ENCODE results near the gene ZNF575. TPM values are rescaled to one million over a fixed set of nuclear protein-coding genes. Genes with fewer than 3 reads are reported as not detected.
A peak's percentile ranks its signal among the peaks of the same experiment; 100 is the strongest.

Gene ZNF575
- total RNA-seq, 4 donors from 2014 or later = 0.53 to 1.7 (median 1.3) TPM

GRCh38 chr19:43554317-43554895, 21.4 kb downstream of the ZNF575 start:
- no peak for TF ChIP-seq POLR2A (IDR thresholded peaks at IDR 0.05)
- TF ChIP-seq CTCF (IDR thresholded peaks at IDR 0.05) = no peak
- no peaks in the 10 kb centered on the region for H3K9me3 ChIP-seq
- H3K4me3 ChIP-seq = no peak overlapping the region
- no peak for DNase-seq
- peaks cover 0 to 69% (median 0%) of the 10 kb centered on the region in 3 donors for H3K36me3 ChIP-seq
- no peak overlapping the region for H3K27ac ChIP-seq
- no peaks in the 10 kb centered on the region for H3K4me1 ChIP-seq
- H3K27me3 ChIP-seq = no peaks in the 10 kb centered on the region

DNA sequence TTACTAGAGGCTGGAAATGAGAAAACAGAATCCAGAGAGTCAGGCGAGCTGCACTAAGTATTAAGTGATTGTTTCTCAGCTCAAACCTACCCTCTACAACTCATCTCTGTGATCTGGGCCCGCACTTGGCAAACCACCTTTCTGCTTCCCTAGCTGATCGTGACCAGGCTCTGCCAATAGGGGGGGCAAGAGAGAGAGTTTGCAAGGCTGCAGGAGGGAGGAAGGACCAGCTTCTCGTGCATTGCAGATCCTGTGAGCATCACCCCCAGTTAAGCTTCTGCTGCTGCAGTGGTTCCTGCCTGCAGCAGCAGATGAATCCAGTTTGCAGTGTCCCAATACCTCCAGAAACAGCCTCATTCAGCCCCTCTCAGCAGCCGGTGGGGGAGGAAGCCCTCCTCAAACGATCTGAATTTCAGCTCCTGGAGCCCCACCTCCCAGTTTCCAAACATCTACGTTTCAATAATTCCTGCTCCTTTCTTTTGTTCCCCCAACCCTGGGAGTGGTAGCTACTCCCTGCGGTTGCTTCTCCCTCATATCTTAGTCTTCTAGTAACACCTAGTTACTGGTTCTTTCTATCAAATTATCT, 22.3 kb downstream of the ZNF575 start:
- peak; percentile 74 to 91 (median 79) for DNase-seq
- no peaks in the 10 kb centered on the region for H3K27me3 ChIP-seq
- no peaks in the 10 kb centered on the region for H3K4me1 ChIP-seq
- H3K4me3 ChIP-seq = no peak overlapping the region
- no peak overlapping the region for H3K27ac ChIP-seq
- H3K36me3 ChIP-seq = peaks cover 0 to 67% (median 0%) of the 10 kb centered on the region in 3 donors
- TF ChIP-seq CTCF (IDR thresholded peaks at IDR 0.05) (peak in 5 of 6 experiments; percentile 41 to 73 (median 63)), POLR2A (IDR thresholded peaks at IDR 0.05) (no peak)
- no peaks in the 10 kb centered on the region for H3K9me3 ChIP-seq

- no peak for DNase-seq
- TF ChIP-seq POLR2A (IDR thresholded peaks at IDR 0.05) = no peak
- TF ChIP-seq CTCF (IDR thresholded peaks at IDR 0.05) = no peak
- Histone ChIP-seq H3K27ac (no peak overlapping the region), H3K4me1 (peaks cover 0 to 10% (median 4%) of the 10 kb centered on the region in 4 donors), H3K27me3 (no peaks in the 10 kb centered on the region), H3K9me3 (no peaks in the 10 kb centered on the region), H3K36me3 (peaks cover 0 to 23% (median 0%) of the 10 kb centered on the region in 3 donors), H3K4me3 (no peak overlapping the region)
These were observed 27.7 kb downstream of the ZNF575 start for GRCh38 chr19:43560687-43561086.

DNA sequence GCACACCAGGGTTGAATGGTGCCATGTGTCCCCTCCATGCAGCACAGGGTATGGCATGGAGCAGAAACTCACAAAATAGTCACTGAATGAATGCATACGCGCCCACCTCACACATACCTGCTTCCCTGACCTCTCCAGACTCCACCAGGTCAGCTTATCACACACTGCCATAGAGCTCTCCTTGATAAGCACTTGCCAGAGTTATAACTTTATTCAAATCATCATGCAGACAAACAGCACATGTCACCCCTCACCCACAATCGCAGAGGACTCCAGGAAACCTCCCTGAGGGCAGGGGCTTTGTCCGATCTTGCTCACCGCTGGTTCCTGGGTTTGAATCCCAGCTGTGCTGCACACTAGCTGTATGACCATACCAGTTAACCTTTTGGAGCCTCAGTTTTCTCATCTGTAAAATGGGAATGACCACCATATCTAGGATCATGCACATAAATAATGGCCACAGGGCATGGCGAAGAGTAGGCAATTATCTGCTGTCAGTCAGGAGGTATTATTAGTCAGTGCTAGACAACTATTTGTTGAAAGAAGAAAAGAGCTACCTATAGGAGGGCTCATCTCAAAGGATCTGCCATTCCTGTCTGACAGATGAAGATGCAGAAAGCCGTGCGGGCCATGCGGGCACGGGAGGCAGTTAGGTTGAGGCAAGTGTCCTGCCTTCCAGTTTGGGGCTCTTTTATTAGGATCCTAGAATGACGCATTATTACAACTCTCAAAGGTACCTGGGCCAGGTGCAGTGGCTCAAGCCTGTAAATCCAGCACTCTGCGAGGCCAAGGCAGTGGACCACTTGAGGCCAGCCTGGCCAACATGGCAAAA, 28.4 kb downstream of the ZNF575 start:
- H3K4me3 ChIP-seq = no peak overlapping the region
- H3K27ac ChIP-seq = peak overlapping the region in 1 of 4 donors; percentile 81
- no peaks in the 10 kb centered on the region for H3K27me3 ChIP-seq

More for the DNA sequence above, 28.4 kb downstream of the ZNF575 start:
- TF ChIP-seq POLR2A (IDR thresholded peaks at IDR 0.05) (no peak), CTCF (IDR thresholded peaks at IDR 0.05) (no peak)
- Histone ChIP-seq H3K4me1 (peaks cover 0 to 10% (median 4%) of the 10 kb centered on the region in 4 donors), H3K36me3 (peaks cover 0 to 16% (median 0%) of the 10 kb centered on the region in 3 donors), H3K9me3 (no peaks in the 10 kb centered on the region)
- no peak for DNase-seq
